K562 (cell line): ENCODE data around the gene DLGAP1. TPM values are rescaled to one million over a fixed set of nuclear protein-coding genes. Genes with fewer than 3 reads are reported as not detected.

Experiments
- ATAC-seq: fragments of 200-7000 bp; cut with Tn5 transposase; 3 replicates; pipeline ENCODE4 v1.9.1; 2020; ENCODE audit warnings: moderate library complexity
- BruUV-seq: library from RNA; stranded (reverse); fragments of 400-500 nt; replicated peaks from 2 replicates; lab custom pipeline; 2021; lab: Mats Ljungman, UMichigan
- CTCF ChIA-PET: fragments of 300-600 bp; formaldehyde crosslinking; extraction: SDS; loops from one replicate; lab custom pipeline; 2021; ENCODE audit warnings: low intra/inter-chr PET ratio; lab: Yijun Ruan, JAX
- POLR2A ChIA-PET: fragments of 300-600, 350-650 bp; sonication (Branson Sonifier 250); formaldehyde crosslinking; extraction: SDS; loops from one replicate; lab custom pipeline; 2021; ENCODE audit warnings: antibody characterized with exemption, inconsistent platforms; lab: Yijun Ruan, JAX
- DNase-seq, 4 experiments: peaks; one replicate each; pipeline versions ENCODE4 v3.0.0 to v3.0.0-alpha.2; 2011 to 2018; ENCODE audit warnings: low spot score in 3 of 4, mixed read lengths in 3 of 4; ENCODE audit errors: extremely low read depth in 1 of 4
- FAIRE-seq: peaks from 2 replicates; lab custom pipeline; 2011; peaks lifted over from hg19 to GRCh38; lab: Jason Lieb, UNC
- H2AFZ ChIP-seq: 2 replicates; pipeline ENCODE4 v1.6.0; 2011; ENCODE audit warnings: low read depth, low read length, control low read depth, inconsistent platforms
- H3K27ac ChIP-seq: fragments of 200-600 bp; 3 replicates; pipeline ENCODE4 v1.8.0; 2011; ENCODE audit warnings: low read depth, mild to moderate bottlenecking, control low read depth, inconsistent platforms, low read length, moderate library complexity, mixed read lengths; ENCODE audit errors: extremely low read depth
- H3K27me3 ChIP-seq, 2 experiments: fragments of 300-600 bp in 1 of 2; 2 replicates in 1 of 2; 3 replicates in 1 of 2; pipeline versions ENCODE4 v1.6.0 to v1.8.0; 2011; ENCODE audit warnings: inconsistent platforms in 2 of 2, low read length in 2 of 2, mild to moderate bottlenecking in 1 of 2, mixed read lengths in 1 of 2, moderate library complexity in 1 of 2; ENCODE audit not compliant: control insufficient read depth in 2 of 2, insufficient read depth in 2 of 2
- H3K36me3 ChIP-seq: fragments of 300-600 bp; 3 replicates; pipeline ENCODE4 v1.8.0; 2011; ENCODE audit warnings: mild to moderate bottlenecking, low read length, inconsistent platforms; ENCODE audit not compliant: control insufficient read depth, insufficient read depth
- H3K4me1 ChIP-seq, 2 experiments: fragments of 200-600 bp in 1 of 2; replicated peaks in 1 of 2; 2 replicates in 1 of 2; 3 replicates in 1 of 2; pipeline versions ENCODE4 v1.5.1 to v1.8.0; 2011; ENCODE audit warnings: inconsistent platforms in 2 of 2, low read length in 2 of 2, mild to moderate bottlenecking in 1 of 2, mixed read lengths in 1 of 2, moderate library complexity in 1 of 2; ENCODE audit not compliant: control insufficient read depth in 2 of 2, insufficient read depth in 2 of 2
- H3K4me2 ChIP-seq: 2 replicates; pipeline ENCODE4 v1.6.1; 2011; ENCODE audit warnings: low read length, control low read depth, inconsistent platforms, mixed read lengths; ENCODE audit not compliant: insufficient read depth
- H3K4me3 ChIP-seq: fragments of 200-600 bp; sonication (generic), shearing (Covaris generic); 2 replicates; pipeline ENCODE4 v1.5.1; 2016; ENCODE audit warnings: control low read depth, inconsistent platforms
- H3K79me2 ChIP-seq: fragments of 200-600 bp; 3 replicates; pipeline ENCODE4 v1.8.0; 2011; ENCODE audit warnings: low read length, inconsistent platforms; ENCODE audit not compliant: control insufficient read depth, insufficient read depth
- H3K9ac ChIP-seq, 2 experiments: 2 replicates each; pipeline versions ENCODE4 v1.6.0 to v1.6.1; 2011; ENCODE audit warnings: low read depth in 2 of 2, low read length in 2 of 2, control low read depth in 1 of 2, inconsistent platforms in 1 of 2, mild to moderate bottlenecking in 1 of 2, mixed read lengths in 1 of 2; ENCODE audit not compliant: insufficient read depth in 1 of 2
- H3K9me1 ChIP-seq: one replicate; pipeline ENCODE4 v1.6.0; 2011; ENCODE audit warnings: inconsistent platforms, mild to moderate bottlenecking, low read length, moderate library complexity; ENCODE audit not compliant: control insufficient read depth, insufficient read depth
- H3K9me3 ChIP-seq: replicated peaks from 2 replicates; pipeline ENCODE4 v1.5.1; 2011; ENCODE audit warnings: low read depth, low read length, inconsistent platforms; ENCODE audit not compliant: control insufficient read depth, insufficient read depth
- H4K20me1 ChIP-seq: replicated peaks from 2 replicates; pipeline ENCODE4 v1.6.1; 2011; ENCODE audit warnings: low read length, inconsistent platforms, mixed read lengths; ENCODE audit not compliant: control insufficient read depth, insufficient read depth
- DPF2 ChIP-seq: fragments of 450-650 bp; IDR thresholded peaks from 2 replicates; pipeline ENCODE4 v1.6.1; 2016
- ETV6 ChIP-seq, 3 experiments: fragments of 150-350 bp in 1 of 3; sonication (generic) in 1 of 3; formaldehyde crosslinking in 1 of 3; IDR thresholded peaks; 2 replicates each; pipeline versions ENCODE4 v1.6.1 to v1.8.0; 2014 to 2022; ENCODE audit warnings: borderline replicate concordance in 2 of 3, low read depth in 2 of 3, antibody characterized with exemption in 1 of 3, low read length in 1 of 3, mild to moderate bottlenecking in 1 of 3, missing genetic modification reagents in 1 of 3
- PRPF4 ChIP-seq: fragments of 200-400 bp; formaldehyde crosslinking; IDR thresholded peaks from one replicate; pipeline ENCODE4 v1.6.1; 2017; ENCODE audit warnings: low read length, low read depth, mild to moderate bottlenecking; ENCODE audit not compliant: insufficient read depth, poor library complexity, severe bottlenecking
- REST ChIP-seq, 2 experiments: fragments of 450-650 bp; formaldehyde crosslinking in 1 of 2; IDR thresholded peaks; 2 replicates each; pipeline versions ENCODE4 v1.4.0 to v1.6.1; 2014 to 2020; ENCODE audit warnings: mild to moderate bottlenecking in 2 of 2, borderline replicate concordance in 1 of 2, low read depth in 1 of 2
- TGIF2 ChIP-seq: sonication (generic); formaldehyde crosslinking; IDR thresholded peaks from 2 replicates; pipeline ENCODE4 v1.8.1; 2022; ENCODE audit warnings: mild to moderate bottlenecking, missing genetic modification reagents, moderate library complexity
- ZBTB17 ChIP-seq: fragments of 450-650 bp; formaldehyde crosslinking; IDR thresholded peaks from 2 replicates; pipeline ENCODE4 v1.4.0; 2020; ENCODE audit warnings: mild to moderate bottlenecking
- ZC3H11A ChIP-seq: IDR thresholded peaks from 2 replicates; pipeline ENCODE4 v1.6.1; 2012; ENCODE audit warnings: low read depth, low read length, improper control_type of control experiment
- WGBS: fragments of 100-300 bp; shearing (Covaris generic); methylation state at CpG from one replicate; pipeline ENCODE4 v1.1.6; 2016; ENCODE audit warnings: low coverage, mixed read lengths; ENCODE audit not compliant: insufficient coverage; ENCODE audit errors: missing lambda C conversion rate; 5-methylcytosine and 5-hydroxymethylcytosine counted together
- in situ Hi-C: fragments of 300-500 bp; cut with MboI; formaldehyde crosslinking; loops from 4 replicates; pipeline ENCODE4 v1.15.0; 2018; ENCODE audit warnings: inconsistent platforms, mixed read lengths
- intact Hi-C: fragments of 100-400 bp; cut with micrococcal nuclease; formaldehyde crosslinking; loops from 2 replicates; pipeline ENCODE4 v1.14.2; 2022
- polyA plus RNA-seq, 8 experiments: library from polyadenylated mRNA; depleted of rRNA in 4 of 8; stranded (reverse) in 5 of 8; unstranded in 3 of 8; fragments of >200 nt; fragmentation: Nextera tagmentation in 2 of 8; fragmentation: Illumina TruSeq in 1 of 8; extraction: Ambion mirVana in 2 of 8; extraction: Trizol in 1 of 8; gene quantifications; 2 replicates each; pipeline versions ENCODE4 v1.2.1 to v1.2.3, GENCODE V29; 2011 to 2014; ENCODE audit warnings: inconsistent platforms in 1 of 8, missing spikeins in 1 of 8
- total RNA-seq, 7 experiments: library from RNA; depleted of rRNA in 6 of 7; stranded (reverse); fragments of >200 nt in 6 of 7; fragmentation: Illumina TruSeq in 2 of 7; extraction: Trizol in 2 of 7; gene quantifications; 2 replicates each; pipeline versions ENCODE4 v1.2.1 to v1.2.3, GENCODE V29; 2011 to 2021; ENCODE audit warnings: low replicate concordance in 1 of 7

DLGAP1 gene
- total and polyA plus RNA-seq, 9 of the 15 experiments (the other 6 are each of a cell fraction or from before 2014, with no cell fraction given) = 0.04 to 0.22 (median 0.08) TPM

- no peaks in the 10 kb centered on the region for H3K27me3 ChIP-seq
- no peak overlapping the region for H3K4me3 ChIP-seq
- H3K36me3 ChIP-seq = no peaks in the 10 kb centered on the region
- TF ChIP-seq DPF2 = no peak
- TF ChIP-seq ETV6 (IDR thresholded peaks at IDR 0.05; ENCODE audit: borderline replicate concordance in 1 of 2, low read depth in 2 of 2, low read length in 1 of 2) = no peak
- no peak for TF ChIP-seq ETV6 (CRISPR knock-in tag; IDR thresholded peaks at IDR 0.05; ENCODE audit: borderline replicate concordance)
- TF ChIP-seq REST (IDR thresholded peaks at IDR 0.05; ENCODE audit: borderline replicate concordance) = no peak
- no peak for TF ChIP-seq REST (CRISPR knock-in tag; IDR thresholded peaks at IDR 0.05; ENCODE audit: low read depth)
- TF ChIP-seq ZC3H11A = no peak
- no peak for TF ChIP-seq PRPF4
- no peak for TF ChIP-seq ZBTB17 (CRISPR knock-in tag)
- TF ChIP-seq TGIF2 = no peak
- TF ChIP-seq, all 486 proteins: peak for 0
- H3K79me2 ChIP-seq = no peaks in the 10 kb centered on the region
- ChIA-PET POLR2A (interaction anchor here (1.1 to 4.8 kb wide), 3 partner anchors 10 to 30 kb away, joined by 4 to 18 read pairs (median 4); no protein-coding TSS in a partner anchor), CTCF (no interaction called here)
- H3K9ac ChIP-seq = no peak overlapping the region
- no TSS peak for BruUV-seq
- WGBS = 81% methylated on average over 5 of the region's 5 CpGs
- DNase-seq (no peak), FAIRE-seq (no peak), ATAC-seq (no peak)
- in situ Hi-C loops = no loop called here
- H4K20me1 ChIP-seq = no peaks in the 10 kb centered on the region
- H2AFZ ChIP-seq = 0 out of 2 replicates have a peak overlapping the region, but pooled peaks have one; percentile 6
- no peaks in the 10 kb centered on the region for H3K9me3 ChIP-seq
- H3K9me1 ChIP-seq = no peaks in the 10 kb centered on the region
- no peak overlapping the region for H3K4me2 ChIP-seq
- peaks cover 17 to 26% of the 10 kb centered on the region in 2 experiments; a peak in 3 of 5 replicates for H3K4me1 ChIP-seq
- intact Hi-C loops = no loop called here
- H3K27ac ChIP-seq = no peak overlapping the region
These were observed 924.3 kb downstream of the DLGAP1 start for GRCh38 chr18:3530807-3531206.
